Breast epithelium (tissue), 3 donors: Measurements from ENCODE around the gene LMX1B.

Source experiments
- CTCF ChIP-seq, 3 donors: fragments of 450-650 bp; IDR thresholded peaks; one replicate each; pipeline ENCODE4 v1.5.1; 2016 to 2017; ENCODE audit warnings: antibody characterized with exemption in 3 of 3, mild to moderate bottlenecking in 3 of 3, moderate library complexity in 3 of 3
- POLR2A ChIP-seq: fragments of 450-650 bp; IDR thresholded peaks from one replicate; pipeline ENCODE4 v1.6.1; 2016; ENCODE audit warnings: antibody characterized with exemption, mild to moderate bottlenecking, moderate library complexity
- POLR2AphosphoS5 ChIP-seq, 3 donors: sonication (generic); formaldehyde crosslinking; IDR thresholded peaks; one replicate each; pipeline ENCODE4 v1.6.1; 2017; ENCODE audit warnings: antibody characterized with exemption in 3 of 3

- TF ChIP-seq POLR2AphosphoS5 (IDR thresholded peaks at IDR 0.05) (no peak), CTCF (IDR thresholded peaks at IDR 0.05) (no peak), POLR2A (no peak)
Measured at GRCh38 chr9:126578029-126578428, 35.7 kb upstream of the LMX1B start.
